ENCODE data around the gene DCAF12.
"Not testable (repeated sequence)": the region's sequence is repeated elsewhere in the genome, so short reads cannot be mapped to it uniquely, and the experiment has no call there.

DCAF12 gene

DNA sequence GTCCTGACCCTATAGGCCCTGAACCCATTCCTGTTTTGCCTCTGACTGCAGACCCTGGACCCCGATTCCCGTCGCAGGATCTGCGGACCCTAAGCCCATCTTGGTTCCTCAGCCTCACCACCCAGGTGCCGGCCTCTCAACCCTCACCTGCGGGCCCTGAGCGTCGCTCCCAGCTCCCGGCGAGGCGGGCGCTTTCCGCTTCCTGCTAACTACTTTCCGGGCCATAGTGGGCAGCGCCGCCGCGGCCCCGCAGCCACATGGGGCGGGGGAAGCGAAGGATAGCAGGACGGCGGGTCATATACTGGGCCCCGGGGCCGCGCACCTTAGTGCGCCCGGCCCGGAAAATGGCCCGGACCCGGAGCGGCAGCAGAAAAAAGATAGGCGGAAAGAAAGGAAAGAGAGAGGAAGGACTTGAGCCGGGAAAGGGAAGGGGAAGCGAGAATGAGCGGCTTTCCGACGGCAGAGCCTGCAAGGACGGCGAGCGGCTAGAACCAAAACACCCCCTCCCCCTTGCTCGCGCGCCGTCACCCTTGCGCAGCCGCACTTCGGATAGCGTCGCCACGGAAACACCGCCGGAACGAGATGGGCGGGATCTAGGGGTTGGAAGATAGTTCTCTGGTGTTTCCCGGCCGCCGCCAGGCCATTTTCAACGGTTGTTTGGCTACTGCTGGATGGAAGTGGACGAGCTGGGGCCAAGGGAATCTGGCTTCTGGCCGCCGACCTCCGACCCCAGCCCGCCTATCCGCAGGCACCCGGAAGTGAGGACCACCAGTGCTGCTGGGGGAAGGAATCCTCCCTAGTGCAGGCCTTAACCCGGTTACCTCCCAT, at the start of gene DCAF12:
DCAF12 (minus strand) TSS at position 492 of the 828 bp plus-strand sequence; CDS start at position 225, 267 bp downstream.
- DNase-seq = peak; percentile 83 to 84

GRCh38 chr9:34176089-34176488, 49.6 kb upstream of the DCAF12 start:
- DNase-seq = no peak

DNA sequence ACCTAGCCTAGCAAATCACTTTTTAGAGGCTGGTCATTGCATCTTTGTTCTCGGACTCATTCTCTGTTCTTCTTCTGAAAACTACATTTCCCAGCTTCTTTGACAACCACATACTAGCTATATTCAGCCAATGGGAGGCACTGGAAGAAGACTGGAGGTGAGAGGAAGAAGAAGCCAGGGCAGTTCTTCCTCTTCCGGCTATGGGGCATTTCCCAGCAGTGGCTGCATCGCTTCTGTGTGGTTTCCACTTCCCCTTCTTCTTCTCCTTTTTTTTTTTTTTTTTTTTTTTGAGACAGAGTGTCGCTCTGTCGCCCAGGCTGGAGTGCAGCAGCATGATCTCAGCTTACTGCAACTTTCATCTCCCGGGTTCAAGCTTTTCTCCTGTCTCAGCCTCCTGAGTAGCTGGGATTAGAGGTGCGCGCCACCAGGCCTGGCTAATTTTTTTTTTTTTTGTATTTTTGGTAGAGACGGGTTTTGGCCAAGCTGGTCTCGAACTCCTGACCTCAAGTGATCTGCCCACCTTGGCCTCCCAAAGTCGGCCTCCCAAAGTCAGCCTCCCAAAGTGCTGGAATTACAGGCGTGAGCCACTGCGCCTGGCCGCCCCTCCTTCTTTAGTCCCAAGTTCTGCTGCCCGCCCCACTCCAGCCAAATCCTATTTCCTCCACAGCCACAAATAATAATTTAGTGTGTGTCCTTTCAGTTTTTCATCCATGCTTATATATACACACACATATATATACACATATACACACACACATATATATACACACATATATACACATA, 45.4 kb upstream of the DCAF12 start:
- no peak for DNase-seq

DNA sequence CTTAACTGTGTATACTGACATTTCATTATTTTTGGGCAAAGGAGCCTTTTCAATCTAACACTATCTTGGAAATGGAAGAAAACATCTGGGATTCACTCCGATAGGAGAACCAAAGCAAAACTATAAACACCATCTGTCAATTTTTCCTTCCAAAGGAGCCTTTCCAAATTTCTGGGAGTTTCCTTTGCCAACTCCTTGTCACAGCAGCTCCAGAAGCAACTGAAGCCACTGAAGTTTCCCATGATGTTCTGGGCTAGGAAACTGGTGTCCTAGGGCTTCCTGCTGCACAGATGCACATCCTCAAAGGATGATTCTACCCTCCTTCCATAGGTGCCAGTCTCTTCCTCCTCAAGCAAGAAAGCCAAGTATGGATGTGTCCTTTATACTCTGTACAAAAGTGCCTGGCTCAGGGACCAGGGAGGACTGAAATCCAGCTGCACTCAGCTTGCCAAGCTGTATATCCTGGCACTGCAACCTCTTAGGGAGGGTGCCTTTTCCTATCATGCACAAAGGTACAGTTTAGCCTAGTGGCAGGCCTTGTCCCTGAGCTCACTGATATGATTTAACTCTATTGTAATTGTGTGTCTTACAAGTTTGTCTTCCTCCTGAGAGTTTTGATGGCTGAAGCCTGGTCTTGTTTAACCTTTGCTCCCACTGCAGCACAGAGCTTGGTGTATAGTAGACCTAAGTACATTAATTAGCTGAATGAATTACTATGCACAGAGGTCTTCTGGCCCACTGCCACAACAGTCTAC, 43.9 kb upstream of the DCAF12 start:
- no peak for DNase-seq

- DNase-seq = no peak
Observed at GRCh38 chr9:34169125-34169524, 42.6 kb upstream of the DCAF12 start.

DNA sequence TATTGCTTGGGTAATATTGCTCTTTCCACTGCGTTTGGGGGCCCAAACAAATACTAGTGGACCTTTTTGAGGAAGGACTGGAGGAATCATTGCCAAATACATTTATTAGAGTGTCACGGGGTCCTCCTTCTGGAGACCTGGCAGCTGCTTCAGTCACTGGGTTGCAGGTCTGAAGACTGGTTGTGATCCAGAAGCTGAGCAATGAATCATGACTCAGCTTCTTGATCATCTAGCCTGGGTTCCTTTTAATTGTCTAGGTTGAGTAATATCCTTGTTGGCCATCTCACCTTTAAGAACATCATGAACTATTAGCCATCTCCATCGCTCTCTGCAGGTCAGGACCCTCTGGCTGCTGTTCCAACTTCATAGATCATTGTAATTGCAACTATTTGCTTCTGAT, 36.9 kb upstream of the DCAF12 start:
- no peak for DNase-seq

- no peak for DNase-seq
Observed at GRCh38 chr9:34158362-34158869, 31.9 kb upstream of the DCAF12 start.

DNA sequence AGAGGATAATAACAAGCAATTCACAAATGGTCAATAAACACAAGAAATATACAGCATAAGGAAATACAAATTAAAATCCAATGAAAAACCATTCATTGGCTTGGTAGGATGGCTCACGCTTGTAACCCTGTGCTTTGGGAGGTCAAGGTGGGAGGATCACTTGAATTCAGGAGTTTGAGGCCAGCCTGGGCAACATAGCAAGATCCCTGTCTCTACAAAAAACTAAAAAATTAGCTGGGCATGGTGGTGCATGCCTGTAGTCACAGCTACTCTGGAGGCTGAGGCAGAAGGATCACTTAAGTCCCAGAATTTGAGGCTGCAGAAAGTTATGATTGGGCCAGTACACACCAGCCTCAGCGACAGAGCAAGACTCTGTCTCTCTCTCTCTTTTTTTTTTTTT, 31.4 kb upstream of the DCAF12 start:
- DNase-seq = no peak

DNA sequence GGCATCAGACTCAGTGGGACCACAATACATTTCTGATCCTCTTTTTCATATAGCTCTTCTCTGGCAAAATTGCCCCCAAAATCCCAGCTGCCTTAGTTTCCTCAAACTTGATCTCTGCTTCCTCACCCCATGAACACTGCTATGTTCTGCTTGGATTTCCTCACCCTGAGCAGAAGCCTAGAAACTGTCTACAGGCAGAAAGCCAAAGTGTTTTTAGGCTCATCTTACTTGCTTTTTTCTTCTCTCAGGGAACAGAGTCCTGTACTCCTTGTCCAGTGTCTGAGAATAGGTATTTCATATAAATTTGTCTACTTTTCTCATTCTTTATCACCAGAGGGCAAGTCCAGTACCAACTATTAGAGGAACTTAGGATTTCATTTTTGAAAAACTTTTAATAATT, 30.8 kb upstream of the DCAF12 start:
- DNase-seq = no peak

DNA sequence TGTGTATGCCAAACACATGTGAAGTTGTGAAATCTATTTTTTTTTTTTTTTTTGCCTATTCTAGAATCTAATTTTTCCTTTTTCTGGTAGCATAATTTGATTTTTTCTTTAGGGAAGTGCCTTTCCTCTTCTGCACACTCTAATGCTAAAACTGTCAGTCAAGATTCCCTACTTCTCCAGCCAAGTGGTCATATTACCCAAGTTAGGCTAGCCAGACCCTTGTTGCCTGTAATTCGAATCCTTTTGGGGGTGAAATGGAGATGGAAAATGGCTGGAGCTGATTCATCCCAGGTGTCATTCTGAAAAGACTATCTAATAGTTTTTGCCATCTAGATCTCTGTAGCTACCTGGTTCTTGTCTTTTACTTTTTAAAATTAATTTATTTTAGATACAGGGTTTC, 27.6 kb upstream of the DCAF12 start:
- DNase-seq = no peak

DNA sequence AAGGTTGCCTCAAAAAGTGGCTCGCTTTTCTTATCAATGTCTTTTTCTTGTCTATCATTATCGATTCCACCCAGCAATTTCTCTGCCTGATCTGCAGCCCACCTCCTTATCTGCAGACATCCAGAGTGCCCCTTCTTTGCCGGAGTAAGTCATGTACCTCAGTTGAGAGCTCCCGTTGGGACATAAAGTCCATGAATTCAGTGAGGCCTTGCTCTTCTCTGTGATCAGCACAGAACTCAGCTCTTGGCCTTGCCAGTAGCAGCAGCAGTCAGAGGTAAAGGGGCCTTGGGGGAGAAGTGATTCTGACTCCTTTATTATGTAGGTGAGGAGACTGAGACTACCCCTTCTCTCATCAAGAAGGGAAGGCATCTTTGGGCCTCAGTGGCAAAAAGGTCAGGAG, 24.9 kb upstream of the DCAF12 start:
- no peak for DNase-seq

- DNase-seq = no peak
Observed at GRCh38 chr9:34145165-34145564, 18.7 kb upstream of the DCAF12 start.

GRCh38 chr9:34143116-34143515, 16.6 kb upstream of the DCAF12 start:
- DNase-seq = no peak

DNA sequence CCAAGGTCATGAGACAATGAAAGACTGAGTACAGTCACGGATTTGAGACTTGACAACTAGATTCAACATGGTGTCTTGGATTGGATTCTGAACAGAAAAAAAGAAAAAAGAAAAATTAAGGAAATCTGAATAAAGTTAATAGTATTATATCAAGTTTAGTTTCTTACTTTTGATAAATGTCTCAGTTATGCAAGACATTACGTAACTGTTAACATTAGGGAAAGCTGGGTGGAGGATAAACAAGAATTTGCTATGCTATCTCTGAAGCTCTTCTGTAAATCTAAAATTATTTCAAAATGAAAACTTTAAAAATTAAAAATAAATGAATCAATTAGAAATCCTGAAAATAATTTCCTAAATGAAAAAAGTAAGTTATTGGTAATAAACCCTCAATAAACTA, 14.4 kb upstream of the DCAF12 start:
- no peak for DNase-seq

DNA sequence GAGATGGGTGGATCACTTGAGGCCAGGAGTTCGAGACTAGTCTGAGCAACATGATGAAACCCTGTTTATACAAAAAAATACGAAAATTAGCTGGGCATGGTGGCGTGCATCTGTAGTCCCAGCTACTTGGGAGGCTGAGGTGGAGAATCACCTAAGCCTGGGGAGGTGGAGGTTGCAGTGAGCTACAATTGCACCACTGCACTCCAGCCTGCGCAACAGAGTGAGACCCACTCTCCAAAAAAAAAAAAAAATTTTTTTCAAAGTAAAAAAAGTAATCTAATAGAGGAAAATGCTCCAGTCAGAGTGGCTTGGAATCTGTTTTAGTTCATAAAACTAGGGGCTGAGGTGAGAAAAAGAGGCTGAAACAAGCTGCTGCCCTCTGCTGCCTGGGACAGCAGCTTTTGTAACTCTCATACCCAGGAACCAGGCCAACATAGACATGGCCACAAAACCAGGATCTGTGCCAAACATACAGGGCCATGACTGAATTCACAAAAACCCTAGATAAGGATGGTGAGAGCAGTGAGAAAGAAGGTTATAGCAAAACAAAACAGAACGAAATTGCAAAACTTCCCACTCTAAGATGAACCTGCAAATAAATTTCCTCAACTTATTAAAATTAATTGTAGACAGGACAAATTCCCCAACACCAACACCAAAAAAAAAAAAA, 13.1 kb upstream of the DCAF12 start:
- no peak for DNase-seq

DNA sequence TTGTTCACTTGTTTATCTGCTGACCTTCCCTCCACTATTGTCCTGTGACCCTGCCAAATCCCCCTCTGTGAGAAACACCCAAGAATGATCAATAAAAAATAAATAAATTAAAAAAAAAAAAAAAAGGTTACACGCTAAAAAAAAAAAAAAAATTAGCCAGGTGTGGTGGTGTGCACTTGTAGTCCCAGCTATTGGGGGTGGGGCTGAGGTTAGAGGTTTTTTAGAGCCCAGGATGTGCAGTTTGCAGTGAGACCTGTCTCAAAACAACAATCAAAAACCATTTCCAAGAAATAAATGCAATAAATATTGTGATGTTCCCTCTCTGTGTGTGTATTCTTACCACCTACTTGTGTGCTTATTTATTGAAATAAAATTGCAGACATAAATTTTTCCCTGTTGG, 12.1 kb upstream of the DCAF12 start:
- not testable (repeated sequence) for DNase-seq

GRCh38 chr9:34134521-34134920, 8.0 kb upstream of the DCAF12 start:
- DNase-seq = no peak

DNA sequence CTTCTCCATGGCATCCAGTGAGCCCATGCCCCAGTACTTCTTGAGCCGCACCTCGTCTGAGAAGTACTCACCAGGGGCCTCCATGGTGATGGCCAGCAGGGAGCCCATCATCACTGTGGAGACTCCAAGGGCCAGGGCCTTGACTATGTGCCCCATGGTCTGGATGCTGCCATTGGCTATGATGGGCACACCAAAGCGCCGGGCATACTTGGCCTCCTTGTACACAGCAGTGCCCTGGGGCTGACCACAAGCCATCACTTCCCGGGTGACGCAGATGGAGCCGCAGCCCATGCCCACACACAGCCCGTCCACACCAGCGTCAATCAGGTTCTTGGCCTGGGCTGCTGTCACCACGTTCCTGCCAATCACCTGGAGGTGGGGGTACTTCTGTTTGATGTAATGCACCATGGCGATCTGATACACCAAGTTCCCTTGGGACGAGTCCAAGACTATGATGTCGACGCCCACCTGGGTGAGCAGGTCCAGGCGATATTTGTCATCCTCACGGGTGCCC, 7.0 kb upstream of the DCAF12 start:
- DNase-seq = no peak

- DNase-seq = no peak
Observed at GRCh38 chr9:34131571-34131970, 5.1 kb upstream of the DCAF12 start.

DNA sequence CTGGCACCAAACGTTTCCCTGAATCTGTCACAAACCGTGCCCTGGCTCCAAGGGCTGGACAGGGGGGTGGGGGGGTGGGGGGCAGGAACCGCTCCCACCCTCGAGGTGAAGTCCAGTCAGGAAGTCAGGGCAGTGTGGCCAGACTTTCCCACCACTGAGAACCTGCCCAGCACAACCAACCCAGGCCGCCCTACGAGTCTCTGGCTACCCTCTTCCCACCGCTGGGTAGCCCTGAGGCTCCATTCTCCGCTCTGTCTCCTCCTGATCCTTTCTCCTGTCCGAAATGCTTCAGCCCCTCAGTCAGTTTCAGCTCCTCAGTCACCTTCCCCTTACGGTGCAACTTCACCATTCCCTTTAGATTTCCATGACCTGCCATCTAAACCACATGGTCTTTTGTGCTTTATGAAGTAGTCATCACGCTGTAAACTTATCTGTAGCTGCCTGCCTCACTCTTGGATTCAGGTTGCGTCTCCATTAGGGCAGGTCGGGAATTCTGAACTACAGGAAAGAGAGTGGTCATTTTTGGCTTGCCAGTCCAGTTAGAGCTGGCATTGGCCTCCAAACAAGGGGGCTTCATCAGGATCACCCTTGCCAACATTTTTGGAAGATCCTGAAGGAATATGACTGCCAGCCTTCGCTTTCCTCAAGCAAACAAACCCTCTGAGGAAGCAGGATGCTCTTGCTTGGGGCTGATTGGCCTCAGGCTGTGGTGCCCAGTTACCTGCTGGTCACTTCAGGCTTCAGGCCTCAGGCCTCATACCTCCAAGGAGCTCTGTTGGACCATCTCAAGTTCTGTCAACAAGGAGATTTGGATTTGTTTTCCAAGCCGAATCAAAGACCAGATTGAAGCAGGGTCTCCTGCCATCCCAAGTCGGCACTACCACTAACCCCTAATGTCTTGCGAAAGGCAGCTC, 794 bp upstream of the DCAF12 start:
- no peak for DNase-seq

- DNase-seq = no peak
Observed at GRCh38 chr9:34125681-34126206, 754 bp downstream of the DCAF12 start.

Measured in stimulated activated CD4-positive, alpha-beta T cell treated with anti-CD3 and anti-CD28 coated beads, Interleukin-2, amount 100 ng/mL, for 48 hours (primary cell).